K562 (cell line): ENCODE measurements around the gene RACGAP1. TPM values are rescaled to one million over a fixed set of nuclear protein-coding genes. Genes with fewer than 3 reads are reported as not detected.
A peak's percentile ranks its signal among the peaks of the same experiment; 100 is the strongest.

ENCODE experiments used
- BRD9 ChIP-seq: fragments of 450-650 bp; IDR thresholded peaks from 2 replicates; pipeline ENCODE4 v1.6.1; 2018; ENCODE audit warnings: low read depth; ENCODE audit not compliant: partially characterized antibody
- ETV1 ChIP-seq: fragments of 450-650 bp; conservative IDR thresholded peaks from 2 replicates; pipeline ENCODE4 v1.6.1; 2016; ENCODE audit warnings: missing genetic modification characterization, control low read depth, low read depth, missing compliant biosample characterization
- LARP7 ChIP-seq: fragments of 450-650 bp; IDR thresholded peaks from 2 replicates; pipeline ENCODE4 v1.6.1; 2016
- MCM2 ChIP-seq: fragments of 450-650 bp; IDR thresholded peaks from 2 replicates; pipeline ENCODE4 v1.6.1; 2017; ENCODE audit warnings: low read depth, mild to moderate bottlenecking
- NELFE ChIP-seq: IDR thresholded peaks from 2 replicates; pipeline ENCODE4 v1.6.1; 2011; ENCODE audit warnings: mild to moderate bottlenecking; ENCODE audit not compliant: insufficient read depth, insufficient read length
- NFRKB ChIP-seq: fragments of 450-650 bp; IDR thresholded peaks from 2 replicates; pipeline ENCODE4 v1.6.1; 2016; ENCODE audit warnings: low read depth
- POLR2AphosphoS2 ChIP-seq: IDR thresholded peaks from 2 replicates; pipeline ENCODE4 v1.6.1; 2012; ENCODE audit warnings: low read length, improper control_type of control experiment
- RBM22 ChIP-seq: fragments of 200-400 bp; formaldehyde crosslinking; IDR thresholded peaks from 2 replicates; pipeline ENCODE4 v1.6.1; 2018; ENCODE audit warnings: low read length, low read depth; ENCODE audit not compliant: poor library complexity, severe bottlenecking
- RBM39 ChIP-seq: fragments of 200-400 bp; formaldehyde crosslinking; optimal IDR thresholded peaks from 2 replicates; pipeline ENCODE3; 2018; ENCODE audit warnings: low read depth, low read length
- SOX6 ChIP-seq: fragments of 450-650 bp; IDR thresholded peaks from 2 replicates; pipeline ENCODE4 v1.6.1; 2014; ENCODE audit warnings: mild to moderate bottlenecking
- ZBTB8A ChIP-seq: fragments of 450-650 bp; IDR thresholded peaks from 2 replicates; pipeline ENCODE4 v1.6.1; 2018; ENCODE audit warnings: mild to moderate bottlenecking, moderate library complexity; ENCODE audit not compliant: partially characterized antibody
- ZNF316 ChIP-seq: fragments of 450-650 bp; IDR thresholded peaks from 2 replicates; pipeline ENCODE4 v1.6.1; 2016
- ZNF436 ChIP-seq: fragments of 250-450, 450-650 bp; sonication (Bioruptor Pico); formaldehyde crosslinking; IDR thresholded peaks from 2 replicates; pipeline ENCODE4 v1.7.0; 2020; ENCODE audit warnings: mild to moderate bottlenecking
- ZNF57 ChIP-seq: fragments of 450-650 bp; formaldehyde crosslinking; IDR thresholded peaks from 2 replicates; pipeline ENCODE4 v1.4.0; 2020; ENCODE audit warnings: mild to moderate bottlenecking, moderate library complexity
- ZNF583 ChIP-seq: fragments of 250-450 bp; sonication (Bioruptor Pico); IDR thresholded peaks from 2 replicates; pipeline ENCODE4 v1.4.0; 2020
- polyA plus RNA-seq, 8 experiments: library from polyadenylated mRNA; depleted of rRNA in 4 of 8; stranded (reverse) in 5 of 8; unstranded in 3 of 8; fragments of >200 nt; fragmentation: Nextera tagmentation in 2 of 8; fragmentation: Illumina TruSeq in 1 of 8; extraction: Ambion mirVana in 2 of 8; extraction: Trizol in 1 of 8; gene quantifications; 2 replicates each; pipeline versions ENCODE4 v1.2.1 to v1.2.3, GENCODE V29; 2011 to 2014; ENCODE audit warnings: inconsistent platforms in 1 of 8, missing spikeins in 1 of 8
- total RNA-seq, 7 experiments: library from RNA; depleted of rRNA in 6 of 7; stranded (reverse); fragments of >200 nt in 6 of 7; fragmentation: Illumina TruSeq in 2 of 7; extraction: Trizol in 2 of 7; gene quantifications; 2 replicates each; pipeline versions ENCODE4 v1.2.1 to v1.2.3, GENCODE V29; 2011 to 2021; ENCODE audit warnings: low replicate concordance in 1 of 7
- TF ChIP-seq, protein P1 (sequence below): fragments of 250-450 bp; sonication (Bioruptor Pico); IDR thresholded peaks from 2 replicates; pipeline ENCODE4 v1.5.0; 2022; ENCODE audit warnings: mild to moderate bottlenecking
- TF ChIP-seq, protein P2 (sequence below): fragments of 250-450 bp; sonication (Bioruptor Pico); IDR thresholded peaks from 2 replicates; pipeline ENCODE4 v1.4.0; 2020; ENCODE audit warnings: borderline replicate concordance
- TF ChIP-seq, protein P3 (sequence below): fragments of 450-650 bp; formaldehyde crosslinking; IDR thresholded peaks from 2 replicates; pipeline ENCODE4 v1.4.0; 2020; ENCODE audit warnings: mild to moderate bottlenecking
- TF ChIP-seq, protein P4 (sequence below): fragments of 250-450 bp; sonication (Bioruptor Pico); IDR thresholded peaks from 2 replicates; pipeline ENCODE4 v1.4.0; 2020; ENCODE audit warnings: mild to moderate bottlenecking
- TF ChIP-seq, protein P5 (sequence below): sonication (generic); formaldehyde crosslinking; IDR thresholded peaks from 2 replicates; pipeline ENCODE4 v1.8.0; 2022; ENCODE audit warnings: mild to moderate bottlenecking, missing genetic modification reagents
- TF ChIP-seq, protein P6 (sequence below): IDR thresholded peaks from 2 replicates; pipeline ENCODE4 v1.6.1; 2011; ENCODE audit not compliant: insufficient read length; ENCODE audit errors: extremely low read depth

Gene RACGAP1
- total and polyA plus RNA-seq, 9 of the 15 experiments (the other 6 are each of a cell fraction or from before 2014, with no cell fraction given) = 56.4 to 92.9 (median 71.8) TPM

DNA sequence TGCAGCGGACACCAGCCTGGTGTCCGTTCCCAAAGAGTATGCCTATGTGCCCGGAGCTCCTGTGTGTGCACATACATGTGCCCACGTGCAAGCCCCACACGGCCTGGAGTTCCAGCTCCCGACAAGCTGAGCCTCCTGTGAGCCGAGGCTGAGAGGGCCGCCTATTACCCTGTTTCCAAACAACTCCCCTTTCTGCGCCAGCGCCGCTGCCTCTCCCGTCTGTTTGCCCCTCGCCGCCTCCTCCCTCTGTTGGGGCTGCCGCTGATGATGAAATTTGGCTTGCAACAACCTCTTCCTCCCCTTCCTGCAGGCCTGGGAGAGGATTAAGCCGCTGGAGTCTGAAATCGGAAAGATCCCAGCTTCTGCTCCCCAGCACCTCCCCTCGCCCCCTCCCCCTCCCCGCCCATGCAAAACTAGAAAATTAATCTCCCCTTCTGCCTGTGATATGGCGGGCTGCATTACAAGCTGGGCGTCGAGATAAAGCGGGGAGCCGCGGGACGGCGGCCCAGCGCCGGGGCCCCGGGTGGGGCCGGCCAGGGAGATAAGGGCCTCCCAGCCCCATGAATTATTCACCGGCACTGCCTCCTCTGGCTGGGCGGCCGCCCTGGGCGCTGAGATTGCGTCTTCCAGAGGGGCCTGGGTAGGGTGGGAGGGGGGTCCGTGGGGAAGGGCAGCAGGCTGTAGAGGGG is 25.3 kb upstream of the RACGAP1 start (continued):
- TF ChIP-seq POLR2AphosphoS2 (no peak), NELFE (no peak), BRD9 (no peak), ZNF57 (CRISPR knock-in tag) (no peak), RBM22 (no peak), LARP7 (0 out of 2 replicates have a peak, but pooled peaks have one; percentile 28), MCM2 (no peak), ZNF436 (no peak), ZBTB8A (no peak), ZNF316 (no peak), NFRKB (no peak), RBM39 (no peak), SOX6 (peak; percentile 92), ZNF583 (CRISPR knock-in tag) (no peak; the same call in 1 of the 2 replicates), ETV1 (tag) (no peak)
- TF ChIP-seq, protein P1, sequence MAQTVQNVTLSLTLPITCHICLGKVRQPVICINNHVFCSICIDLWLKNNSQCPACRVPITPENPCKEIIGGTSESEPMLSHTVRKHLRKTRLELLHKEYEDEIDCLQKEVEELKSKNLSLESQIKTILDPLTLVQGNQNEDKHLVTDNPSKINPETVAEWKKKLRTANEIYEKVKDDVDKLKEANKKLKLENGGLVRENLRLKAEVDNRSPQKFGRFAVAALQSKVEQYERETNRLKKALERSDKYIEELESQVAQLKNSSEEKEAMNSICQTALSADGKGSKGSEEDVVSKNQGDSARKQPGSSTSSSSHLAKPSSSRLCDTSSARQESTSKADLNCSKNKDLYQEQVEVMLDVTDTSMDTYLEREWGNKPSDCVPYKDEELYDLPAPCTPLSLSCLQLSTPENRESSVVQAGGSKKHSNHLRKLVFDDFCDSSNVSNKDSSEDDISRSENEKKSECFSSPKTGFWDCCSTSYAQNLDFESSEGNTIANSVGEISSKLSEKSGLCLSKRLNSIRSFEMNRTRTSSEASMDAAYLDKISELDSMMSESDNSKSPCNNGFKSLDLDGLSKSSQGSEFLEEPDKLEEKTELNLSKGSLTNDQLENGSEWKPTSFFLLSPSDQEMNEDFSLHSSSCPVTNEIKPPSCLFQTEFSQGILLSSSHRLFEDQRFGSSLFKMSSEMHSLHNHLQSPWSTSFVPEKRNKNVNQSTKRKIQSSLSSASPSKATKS = no peak
- TF ChIP-seq, protein P2, sequence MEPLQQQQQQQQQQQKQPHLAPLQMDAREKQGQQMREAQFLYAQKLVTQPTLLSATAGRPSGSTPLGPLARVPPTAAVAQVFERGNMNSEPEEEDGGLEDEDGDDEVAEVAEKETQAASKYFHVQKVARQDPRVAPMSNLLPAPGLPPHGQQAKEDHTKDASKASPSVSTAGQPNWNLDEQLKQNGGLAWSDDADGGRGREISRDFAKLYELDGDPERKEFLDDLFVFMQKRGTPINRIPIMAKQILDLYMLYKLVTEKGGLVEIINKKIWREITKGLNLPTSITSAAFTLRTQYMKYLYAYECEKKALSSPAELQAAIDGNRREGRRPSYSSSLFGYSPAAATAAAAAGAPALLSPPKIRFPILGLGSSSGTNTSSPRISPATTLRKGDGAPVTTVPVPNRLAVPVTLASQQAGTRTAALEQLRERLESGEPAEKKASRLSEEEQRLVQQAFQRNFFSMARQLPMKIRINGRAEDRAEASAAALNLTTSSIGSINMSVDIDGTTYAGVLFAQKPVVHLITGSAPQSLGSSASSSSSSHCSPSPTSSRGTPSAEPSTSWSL = no peak
- TF ChIP-seq, protein P3, sequence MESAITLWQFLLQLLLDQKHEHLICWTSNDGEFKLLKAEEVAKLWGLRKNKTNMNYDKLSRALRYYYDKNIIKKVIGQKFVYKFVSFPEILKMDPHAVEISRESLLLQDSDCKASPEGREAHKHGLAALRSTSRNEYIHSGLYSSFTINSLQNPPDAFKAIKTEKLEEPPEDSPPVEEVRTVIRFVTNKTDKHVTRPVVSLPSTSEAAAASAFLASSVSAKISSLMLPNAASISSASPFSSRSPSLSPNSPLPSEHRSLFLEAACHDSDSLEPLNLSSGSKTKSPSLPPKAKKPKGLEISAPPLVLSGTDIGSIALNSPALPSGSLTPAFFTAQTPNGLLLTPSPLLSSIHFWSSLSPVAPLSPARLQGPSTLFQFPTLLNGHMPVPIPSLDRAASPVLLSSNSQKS (CRISPR knock-in tag) = no peak
- TF ChIP-seq, protein P4, sequence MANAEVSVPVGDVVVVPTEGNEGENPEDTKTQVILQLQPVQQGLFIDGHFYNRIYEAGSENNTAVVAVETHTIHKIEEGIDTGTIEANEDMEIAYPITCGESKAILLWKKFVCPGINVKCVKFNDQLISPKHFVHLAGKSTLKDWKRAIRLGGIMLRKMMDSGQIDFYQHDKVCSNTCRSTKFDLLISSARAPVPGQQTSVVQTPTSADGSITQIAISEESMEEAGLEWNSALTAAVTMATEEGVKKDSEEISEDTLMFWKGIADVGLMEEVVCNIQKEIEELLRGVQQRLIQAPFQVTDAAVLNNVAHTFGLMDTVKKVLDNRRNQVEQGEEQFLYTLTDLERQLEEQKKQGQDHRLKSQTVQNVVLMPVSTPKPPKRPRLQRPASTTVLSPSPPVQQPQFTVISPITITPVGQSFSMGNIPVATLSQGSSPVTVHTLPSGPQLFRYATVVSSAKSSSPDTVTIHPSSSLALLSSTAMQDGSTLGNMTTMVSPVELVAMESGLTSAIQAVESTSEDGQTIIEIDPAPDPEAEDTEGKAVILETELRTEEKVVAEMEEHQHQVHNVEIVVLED (CRISPR knock-in tag) = 0 out of 2 replicates have a peak, but pooled peaks have one; percentile 31
- TF ChIP-seq, protein P5, sequence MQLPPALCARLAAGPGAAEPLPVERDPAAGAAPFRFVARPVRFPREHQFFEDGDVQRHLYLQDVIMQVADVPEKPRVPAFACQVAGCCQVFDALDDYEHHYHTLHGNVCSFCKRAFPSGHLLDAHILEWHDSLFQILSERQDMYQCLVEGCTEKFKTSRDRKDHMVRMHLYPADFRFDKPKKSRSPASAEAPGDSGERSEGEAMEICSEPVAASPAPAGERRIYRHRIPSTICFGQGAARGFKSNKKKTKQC (CRISPR knock-in tag) = no peak
- TF ChIP-seq, protein P6, sequence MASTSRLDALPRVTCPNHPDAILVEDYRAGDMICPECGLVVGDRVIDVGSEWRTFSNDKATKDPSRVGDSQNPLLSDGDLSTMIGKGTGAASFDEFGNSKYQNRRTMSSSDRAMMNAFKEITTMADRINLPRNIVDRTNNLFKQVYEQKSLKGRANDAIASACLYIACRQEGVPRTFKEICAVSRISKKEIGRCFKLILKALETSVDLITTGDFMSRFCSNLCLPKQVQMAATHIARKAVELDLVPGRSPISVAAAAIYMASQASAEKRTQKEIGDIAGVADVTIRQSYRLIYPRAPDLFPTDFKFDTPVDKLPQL = no peak
